Measurements from ENCODE around the gene PPFIA3. TPM values are rescaled to one million over a fixed set of nuclear protein-coding genes. Genes with fewer than 3 reads are reported as not detected.

The PPFIA3 gene
- total RNA-seq, 1 experiment from 2014 or later = 27.3 TPM

DNA sequence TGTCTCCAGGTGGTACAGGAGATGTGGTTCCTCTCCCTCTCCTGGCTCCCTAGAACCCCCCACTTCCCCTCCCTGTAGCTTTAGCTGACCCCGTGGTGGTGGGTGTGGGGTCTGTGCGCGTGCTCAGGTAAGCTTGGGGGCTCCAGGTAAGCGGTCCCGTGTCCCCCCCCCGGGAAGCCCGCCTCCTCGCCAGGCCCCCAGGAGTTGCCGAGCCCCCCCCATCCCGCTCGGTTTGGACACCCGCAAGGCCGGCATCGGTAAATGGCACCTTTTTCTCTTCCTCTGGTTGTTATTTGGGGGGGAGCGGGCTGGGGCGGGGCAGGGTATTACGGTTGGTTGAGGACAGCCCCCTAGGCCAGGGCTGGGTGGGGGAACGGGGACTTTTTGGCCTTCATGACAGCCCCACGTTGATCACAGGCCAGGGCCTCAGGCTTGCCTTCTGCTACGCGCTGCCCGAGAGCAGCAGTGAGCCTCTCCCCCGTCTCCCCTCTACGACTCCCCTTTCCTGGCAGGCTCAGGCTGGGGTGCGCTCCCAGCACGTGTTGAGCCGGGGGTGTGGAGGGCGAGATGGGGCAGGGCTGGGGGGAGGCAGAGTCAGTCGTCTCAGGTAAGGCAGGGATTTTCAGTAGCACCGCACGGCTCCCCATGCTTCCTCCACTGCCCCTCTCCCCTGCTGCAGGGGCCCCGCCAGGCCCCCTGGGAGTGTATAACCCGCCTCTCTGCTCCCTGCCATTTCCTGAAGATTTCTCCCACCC lies 15.8 kb upstream of the PPFIA3 start:
- no peaks in the 10 kb centered on the region for H3K9me3 Mint-ChIP-seq
- peaks cover 18% of the 10 kb centered on the region for H3K4me1 Mint-ChIP-seq
- no peak for DNase-seq (ENCODE audit: low spot score)
- ChIA-PET POLR2A (no interaction called here), CTCF (no interaction called here)
- no peak overlapping the region for H3K27ac Mint-ChIP-seq
- peaks cover 58% of the 10 kb centered on the region for H3K36me3 Mint-ChIP-seq
- TF ChIP-seq SOX15 (CRISPR knock-in tag; IDR thresholded peaks at IDR 0.05) (no peak), FOXP1 (CRISPR knock-in tag; IDR thresholded peaks at IDR 0.05; ENCODE audit: borderline replicate concordance) (no peak), RORB (CRISPR knock-in tag; IDR thresholded peaks at IDR 0.05) (no peak), MAX (CRISPR knock-in tag; IDR thresholded peaks at IDR 0.05) (no peak), CBFB (CRISPR knock-in tag; IDR thresholded peaks at IDR 0.05; ENCODE audit: low read depth) (no peak), NFATC4 (CRISPR knock-in tag; IDR thresholded peaks at IDR 0.05) (no peak), CTCF (IDR thresholded peaks at IDR 0.05) (no peak), IRF2 (CRISPR knock-in tag; IDR thresholded peaks at IDR 0.05; ENCODE audit: borderline replicate concordance, low read depth) (no peak), ZNF121 (CRISPR knock-in tag; IDR thresholded peaks at IDR 0.05) (no peak), ELF4 (CRISPR knock-in tag; IDR thresholded peaks at IDR 0.05; ENCODE audit: low read depth) (no peak)
- TF ChIP-seq, protein P1, sequence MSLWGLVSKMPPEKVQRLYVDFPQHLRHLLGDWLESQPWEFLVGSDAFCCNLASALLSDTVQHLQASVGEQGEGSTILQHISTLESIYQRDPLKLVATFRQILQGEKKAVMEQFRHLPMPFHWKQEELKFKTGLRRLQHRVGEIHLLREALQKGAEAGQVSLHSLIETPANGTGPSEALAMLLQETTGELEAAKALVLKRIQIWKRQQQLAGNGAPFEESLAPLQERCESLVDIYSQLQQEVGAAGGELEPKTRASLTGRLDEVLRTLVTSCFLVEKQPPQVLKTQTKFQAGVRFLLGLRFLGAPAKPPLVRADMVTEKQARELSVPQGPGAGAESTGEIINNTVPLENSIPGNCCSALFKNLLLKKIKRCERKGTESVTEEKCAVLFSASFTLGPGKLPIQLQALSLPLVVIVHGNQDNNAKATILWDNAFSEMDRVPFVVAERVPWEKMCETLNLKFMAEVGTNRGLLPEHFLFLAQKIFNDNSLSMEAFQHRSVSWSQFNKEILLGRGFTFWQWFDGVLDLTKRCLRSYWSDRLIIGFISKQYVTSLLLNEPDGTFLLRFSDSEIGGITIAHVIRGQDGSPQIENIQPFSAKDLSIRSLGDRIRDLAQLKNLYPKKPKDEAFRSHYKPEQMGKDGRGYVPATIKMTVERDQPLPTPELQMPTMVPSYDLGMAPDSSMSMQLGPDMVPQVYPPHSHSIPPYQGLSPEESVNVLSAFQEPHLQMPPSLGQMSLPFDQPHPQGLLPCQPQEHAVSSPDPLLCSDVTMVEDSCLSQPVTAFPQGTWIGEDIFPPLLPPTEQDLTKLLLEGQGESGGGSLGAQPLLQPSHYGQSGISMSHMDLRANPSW (CRISPR knock-in tag; conservative IDR thresholded peaks at IDR 0.05; ENCODE audit: low read depth) = no peak
- TF ChIP-seq, protein P2, sequence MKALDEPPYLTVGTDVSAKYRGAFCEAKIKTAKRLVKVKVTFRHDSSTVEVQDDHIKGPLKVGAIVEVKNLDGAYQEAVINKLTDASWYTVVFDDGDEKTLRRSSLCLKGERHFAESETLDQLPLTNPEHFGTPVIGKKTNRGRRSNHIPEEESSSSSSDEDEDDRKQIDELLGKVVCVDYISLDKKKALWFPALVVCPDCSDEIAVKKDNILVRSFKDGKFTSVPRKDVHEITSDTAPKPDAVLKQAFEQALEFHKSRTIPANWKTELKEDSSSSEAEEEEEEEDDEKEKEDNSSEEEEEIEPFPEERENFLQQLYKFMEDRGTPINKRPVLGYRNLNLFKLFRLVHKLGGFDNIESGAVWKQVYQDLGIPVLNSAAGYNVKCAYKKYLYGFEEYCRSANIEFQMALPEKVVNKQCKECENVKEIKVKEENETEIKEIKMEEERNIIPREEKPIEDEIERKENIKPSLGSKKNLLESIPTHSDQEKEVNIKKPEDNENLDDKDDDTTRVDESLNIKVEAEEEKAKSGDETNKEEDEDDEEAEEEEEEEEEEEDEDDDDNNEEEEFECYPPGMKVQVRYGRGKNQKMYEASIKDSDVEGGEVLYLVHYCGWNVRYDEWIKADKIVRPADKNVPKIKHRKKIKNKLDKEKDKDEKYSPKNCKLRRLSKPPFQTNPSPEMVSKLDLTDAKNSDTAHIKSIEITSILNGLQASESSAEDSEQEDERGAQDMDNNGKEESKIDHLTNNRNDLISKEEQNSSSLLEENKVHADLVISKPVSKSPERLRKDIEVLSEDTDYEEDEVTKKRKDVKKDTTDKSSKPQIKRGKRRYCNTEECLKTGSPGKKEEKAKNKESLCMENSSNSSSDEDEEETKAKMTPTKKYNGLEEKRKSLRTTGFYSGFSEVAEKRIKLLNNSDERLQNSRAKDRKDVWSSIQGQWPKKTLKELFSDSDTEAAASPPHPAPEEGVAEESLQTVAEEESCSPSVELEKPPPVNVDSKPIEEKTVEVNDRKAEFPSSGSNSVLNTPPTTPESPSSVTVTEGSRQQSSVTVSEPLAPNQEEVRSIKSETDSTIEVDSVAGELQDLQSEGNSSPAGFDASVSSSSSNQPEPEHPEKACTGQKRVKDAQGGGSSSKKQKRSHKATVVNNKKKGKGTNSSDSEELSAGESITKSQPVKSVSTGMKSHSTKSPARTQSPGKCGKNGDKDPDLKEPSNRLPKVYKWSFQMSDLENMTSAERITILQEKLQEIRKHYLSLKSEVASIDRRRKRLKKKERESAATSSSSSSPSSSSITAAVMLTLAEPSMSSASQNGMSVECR (CRISPR knock-in tag; IDR thresholded peaks at IDR 0.05; ENCODE audit: borderline replicate concordance) = no peak
- TF ChIP-seq, protein P3, sequence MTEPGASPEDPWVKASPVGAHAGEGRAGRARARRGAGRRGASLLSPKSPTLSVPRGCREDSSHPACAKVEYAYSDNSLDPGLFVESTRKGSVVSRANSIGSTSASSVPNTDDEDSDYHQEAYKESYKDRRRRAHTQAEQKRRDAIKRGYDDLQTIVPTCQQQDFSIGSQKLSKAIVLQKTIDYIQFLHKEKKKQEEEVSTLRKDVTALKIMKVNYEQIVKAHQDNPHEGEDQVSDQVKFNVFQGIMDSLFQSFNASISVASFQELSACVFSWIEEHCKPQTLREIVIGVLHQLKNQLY (CRISPR knock-in tag; IDR thresholded peaks at IDR 0.05) = no peak
- TF ChIP-seq, protein P4, sequence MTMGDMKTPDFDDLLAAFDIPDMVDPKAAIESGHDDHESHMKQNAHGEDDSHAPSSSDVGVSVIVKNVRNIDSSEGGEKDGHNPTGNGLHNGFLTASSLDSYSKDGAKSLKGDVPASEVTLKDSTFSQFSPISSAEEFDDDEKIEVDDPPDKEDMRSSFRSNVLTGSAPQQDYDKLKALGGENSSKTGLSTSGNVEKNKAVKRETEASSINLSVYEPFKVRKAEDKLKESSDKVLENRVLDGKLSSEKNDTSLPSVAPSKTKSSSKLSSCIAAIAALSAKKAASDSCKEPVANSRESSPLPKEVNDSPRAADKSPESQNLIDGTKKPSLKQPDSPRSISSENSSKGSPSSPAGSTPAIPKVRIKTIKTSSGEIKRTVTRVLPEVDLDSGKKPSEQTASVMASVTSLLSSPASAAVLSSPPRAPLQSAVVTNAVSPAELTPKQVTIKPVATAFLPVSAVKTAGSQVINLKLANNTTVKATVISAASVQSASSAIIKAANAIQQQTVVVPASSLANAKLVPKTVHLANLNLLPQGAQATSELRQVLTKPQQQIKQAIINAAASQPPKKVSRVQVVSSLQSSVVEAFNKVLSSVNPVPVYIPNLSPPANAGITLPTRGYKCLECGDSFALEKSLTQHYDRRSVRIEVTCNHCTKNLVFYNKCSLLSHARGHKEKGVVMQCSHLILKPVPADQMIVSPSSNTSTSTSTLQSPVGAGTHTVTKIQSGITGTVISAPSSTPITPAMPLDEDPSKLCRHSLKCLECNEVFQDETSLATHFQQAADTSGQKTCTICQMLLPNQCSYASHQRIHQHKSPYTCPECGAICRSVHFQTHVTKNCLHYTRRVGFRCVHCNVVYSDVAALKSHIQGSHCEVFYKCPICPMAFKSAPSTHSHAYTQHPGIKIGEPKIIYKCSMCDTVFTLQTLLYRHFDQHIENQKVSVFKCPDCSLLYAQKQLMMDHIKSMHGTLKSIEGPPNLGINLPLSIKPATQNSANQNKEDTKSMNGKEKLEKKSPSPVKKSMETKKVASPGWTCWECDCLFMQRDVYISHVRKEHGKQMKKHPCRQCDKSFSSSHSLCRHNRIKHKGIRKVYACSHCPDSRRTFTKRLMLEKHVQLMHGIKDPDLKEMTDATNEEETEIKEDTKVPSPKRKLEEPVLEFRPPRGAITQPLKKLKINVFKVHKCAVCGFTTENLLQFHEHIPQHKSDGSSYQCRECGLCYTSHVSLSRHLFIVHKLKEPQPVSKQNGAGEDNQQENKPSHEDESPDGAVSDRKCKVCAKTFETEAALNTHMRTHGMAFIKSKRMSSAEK (CRISPR knock-in tag; IDR thresholded peaks at IDR 0.05; ENCODE audit: borderline replicate concordance) = no peak
- no peak for ATAC-seq
- H3K4me3 Mint-ChIP-seq = no peak overlapping the region
- H3K27me3 Mint-ChIP-seq (ENCODE audit: low read depth) = no peaks in the 10 kb centered on the region
